GM12892 (cell line): Measurements from ENCODE around the gene CHD2.

Experiments
- POLR2A ChIP-seq: IDR thresholded peaks from 2 replicates; pipeline ENCODE4 v1.6.1; 2011; ENCODE audit warnings: low read depth, low read length, control low read depth
- POLR2AphosphoS5 ChIP-seq: IDR thresholded peaks from 2 replicates; pipeline ENCODE4 v1.6.1; 2011; ENCODE audit warnings: low read depth, low read length, control low read depth

DNA sequence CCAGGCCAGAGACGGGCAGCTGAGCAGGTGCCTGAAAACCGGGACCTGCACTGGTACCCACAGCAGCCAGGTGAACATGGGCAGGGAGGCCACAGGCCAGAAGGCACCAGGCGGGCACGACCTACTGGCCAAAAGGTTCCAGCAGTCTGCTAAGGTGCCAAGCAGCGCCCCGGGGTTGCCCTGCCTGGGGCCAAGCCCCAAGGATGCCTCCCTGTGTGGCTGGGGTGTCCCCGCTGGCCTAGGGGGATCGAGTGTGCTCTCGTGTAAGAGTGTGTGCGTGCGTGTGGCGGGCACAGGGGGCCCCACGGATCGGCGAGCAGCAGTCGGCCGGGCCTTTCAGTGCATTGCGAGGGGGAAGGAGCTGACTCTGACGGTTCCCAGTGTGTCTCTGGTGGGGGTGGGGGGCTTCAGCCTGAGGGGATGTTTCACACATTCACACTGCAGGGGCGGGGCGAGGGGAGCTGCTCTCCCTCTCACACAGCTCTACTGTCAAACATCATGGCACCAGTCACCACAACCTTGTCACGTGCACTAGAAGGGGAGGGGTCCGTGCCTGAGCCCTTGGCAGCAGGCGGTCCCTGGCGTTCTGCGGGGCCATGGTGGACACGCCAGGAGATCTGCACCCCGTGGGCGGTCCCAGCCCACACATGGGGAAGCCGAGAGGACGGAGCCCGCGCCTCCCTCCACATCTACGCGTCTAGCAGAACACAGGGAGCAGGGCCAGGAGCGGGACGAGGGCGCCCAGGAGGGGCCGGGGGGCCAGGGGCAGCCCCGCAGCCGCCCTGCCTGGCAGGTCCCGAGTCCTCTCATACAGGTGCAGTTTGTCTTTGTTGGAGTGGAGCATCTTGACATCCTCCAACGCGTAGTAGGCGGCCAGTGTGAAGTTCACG, 144.4 kb downstream of the CHD2 start:
- TF ChIP-seq POLR2A (no peak), POLR2AphosphoS5 (no peak)
